GM15510 (cell line): Measurements from ENCODE around the gene FBXO48.

Experiments used
- POLR2A ChIP-seq: IDR thresholded peaks from 3 replicates; pipeline ENCODE4 v1.6.1; 2011; ENCODE audit warnings: borderline replicate concordance; ENCODE audit not compliant: insufficient read length; ENCODE audit errors: extremely low read depth

The FBXO48 gene

GRCh38 chr2:68467077-68467960 is at the start of gene FBXO48, which contains the start of gene APLF:
FBXO48 (minus strand) TSS chr2:68467294; CDS start chr2:68465145, 2,149 bp downstream.
APLF (plus strand) TSS chr2:68467585; CDS start chr2:68467732, 147 bp downstream.
- peak; percentile 82 for TF ChIP-seq POLR2A

GRCh38 chr2:68516051-68516955 is 49.2 kb upstream of the FBXO48 start:
- TF ChIP-seq POLR2A = no peak

- TF ChIP-seq POLR2A = no peak
Measured at GRCh38 chr2:68514316-68514929, 47.3 kb upstream of the FBXO48 start.

- TF ChIP-seq POLR2A = no peak
Measured at GRCh38 chr2:68512966-68513365, 45.9 kb upstream of the FBXO48 start.

- TF ChIP-seq POLR2A = no peak
Measured at GRCh38 chr2:68512326-68512725, 45.2 kb upstream of the FBXO48 start.

- TF ChIP-seq POLR2A = no peak
Measured at GRCh38 chr2:68506170-68506569, 39.1 kb upstream of the FBXO48 start.

GRCh38 chr2:68505603-68506159 is 38.6 kb upstream of the FBXO48 start:
- no peak for TF ChIP-seq POLR2A

GRCh38 chr2:68501768-68502167 is 34.7 kb upstream of the FBXO48 start:
- no peak for TF ChIP-seq POLR2A

- no peak for TF ChIP-seq POLR2A
Measured at GRCh38 chr2:68500649-68501048, 33.6 kb upstream of the FBXO48 start.

GRCh38 chr2:68499133-68499532 is 32.0 kb upstream of the FBXO48 start:
- no peak for TF ChIP-seq POLR2A

GRCh38 chr2:68491582-68491981 is 24.5 kb upstream of the FBXO48 start:
- no peak for TF ChIP-seq POLR2A

GRCh38 chr2:68489282-68489681 is 22.2 kb upstream of the FBXO48 start:
- TF ChIP-seq POLR2A = no peak

GRCh38 chr2:68487773-68488355 is 20.8 kb upstream of the FBXO48 start:
- no peak for TF ChIP-seq POLR2A

- TF ChIP-seq POLR2A = no peak
Measured at GRCh38 chr2:68483011-68483410, 15.9 kb upstream of the FBXO48 start.
